ENCODE data around the gene GPR162.

GPR162 gene

DNA sequence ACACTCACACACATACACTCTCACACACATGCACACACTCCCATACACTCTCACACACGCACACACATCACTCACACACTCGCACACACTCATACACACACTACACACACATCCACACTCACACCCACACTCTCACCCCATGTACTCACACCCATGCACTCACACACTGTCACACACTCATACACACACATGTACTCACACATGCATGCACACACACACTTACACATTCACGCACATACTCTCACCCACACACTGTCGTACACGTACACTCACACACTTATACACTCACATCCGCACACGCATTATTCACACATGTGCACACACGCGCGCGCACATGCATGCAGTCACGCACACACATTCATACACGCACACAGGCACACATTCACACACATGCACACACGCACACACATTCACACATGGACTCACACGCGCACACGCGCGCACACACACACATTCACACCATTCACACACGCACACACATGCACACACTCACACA is 3.9 kb upstream of the GPR162 start:
- DNase-seq (ENCODE audit: low spot score), result no peak
- TF ChIP-seq, protein P1, sequence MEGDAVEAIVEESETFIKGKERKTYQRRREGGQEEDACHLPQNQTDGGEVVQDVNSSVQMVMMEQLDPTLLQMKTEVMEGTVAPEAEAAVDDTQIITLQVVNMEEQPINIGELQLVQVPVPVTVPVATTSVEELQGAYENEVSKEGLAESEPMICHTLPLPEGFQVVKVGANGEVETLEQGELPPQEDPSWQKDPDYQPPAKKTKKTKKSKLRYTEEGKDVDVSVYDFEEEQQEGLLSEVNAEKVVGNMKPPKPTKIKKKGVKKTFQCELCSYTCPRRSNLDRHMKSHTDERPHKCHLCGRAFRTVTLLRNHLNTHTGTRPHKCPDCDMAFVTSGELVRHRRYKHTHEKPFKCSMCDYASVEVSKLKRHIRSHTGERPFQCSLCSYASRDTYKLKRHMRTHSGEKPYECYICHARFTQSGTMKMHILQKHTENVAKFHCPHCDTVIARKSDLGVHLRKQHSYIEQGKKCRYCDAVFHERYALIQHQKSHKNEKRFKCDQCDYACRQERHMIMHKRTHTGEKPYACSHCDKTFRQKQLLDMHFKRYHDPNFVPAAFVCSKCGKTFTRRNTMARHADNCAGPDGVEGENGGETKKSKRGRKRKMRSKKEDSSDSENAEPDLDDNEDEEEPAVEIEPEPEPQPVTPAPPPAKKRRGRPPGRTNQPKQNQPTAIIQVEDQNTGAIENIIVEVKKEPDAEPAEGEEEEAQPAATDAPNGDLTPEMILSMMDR (IDR thresholded peaks at IDR 0.05; ENCODE audit: extremely low read depth, missing control alignments), result no peak

DNA sequence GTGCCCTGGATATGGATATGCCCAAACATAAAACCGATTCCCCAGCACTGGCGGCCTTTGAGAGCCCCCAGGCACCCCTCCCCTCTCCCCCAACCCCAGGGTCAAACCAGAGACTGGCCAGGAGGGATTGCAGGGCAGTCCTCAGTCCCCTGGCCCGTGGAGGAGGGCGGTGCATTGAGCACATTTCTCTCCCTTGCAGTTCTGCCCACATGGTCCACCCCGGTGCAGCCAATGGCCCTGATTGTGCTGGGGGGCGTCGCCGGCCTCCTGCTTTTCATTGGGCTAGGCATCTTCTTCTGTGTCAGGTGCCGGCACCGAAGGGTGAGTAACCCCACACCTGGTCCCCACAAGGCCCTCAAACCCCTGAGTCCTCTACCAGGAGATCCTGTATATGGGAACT is 3.4 kb upstream of the GPR162 start:
- no peak for DNase-seq (ENCODE audit: low spot score)
- TF ChIP-seq, protein P1 (IDR thresholded peaks at IDR 0.05; ENCODE audit: extremely low read depth, missing control alignments), result no peak

DNA sequence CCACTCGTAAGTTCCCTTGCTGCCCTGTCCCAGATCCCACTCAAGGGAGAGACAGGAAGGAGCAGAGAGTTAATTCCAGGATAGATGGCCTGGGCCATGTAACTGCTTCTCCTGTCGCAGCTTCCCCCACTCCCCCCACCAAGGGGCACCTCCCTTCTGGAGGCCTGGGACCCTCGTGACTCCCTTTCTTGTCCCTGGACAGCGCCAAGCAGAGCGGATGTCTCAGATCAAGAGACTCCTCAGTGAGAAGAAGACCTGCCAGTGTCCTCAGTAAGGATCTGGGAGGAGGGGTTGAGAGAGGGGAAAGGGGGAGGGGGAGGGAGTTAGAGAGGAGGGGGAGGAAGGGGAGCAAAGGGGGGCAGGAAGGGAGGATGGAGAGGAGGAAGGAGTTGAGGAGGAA is 3.0 kb upstream of the GPR162 start:
- TF ChIP-seq, protein P1 (IDR thresholded peaks at IDR 0.05; ENCODE audit: extremely low read depth, missing control alignments), result no peak
- DNase-seq (ENCODE audit: low spot score), result no peak

DNA sequence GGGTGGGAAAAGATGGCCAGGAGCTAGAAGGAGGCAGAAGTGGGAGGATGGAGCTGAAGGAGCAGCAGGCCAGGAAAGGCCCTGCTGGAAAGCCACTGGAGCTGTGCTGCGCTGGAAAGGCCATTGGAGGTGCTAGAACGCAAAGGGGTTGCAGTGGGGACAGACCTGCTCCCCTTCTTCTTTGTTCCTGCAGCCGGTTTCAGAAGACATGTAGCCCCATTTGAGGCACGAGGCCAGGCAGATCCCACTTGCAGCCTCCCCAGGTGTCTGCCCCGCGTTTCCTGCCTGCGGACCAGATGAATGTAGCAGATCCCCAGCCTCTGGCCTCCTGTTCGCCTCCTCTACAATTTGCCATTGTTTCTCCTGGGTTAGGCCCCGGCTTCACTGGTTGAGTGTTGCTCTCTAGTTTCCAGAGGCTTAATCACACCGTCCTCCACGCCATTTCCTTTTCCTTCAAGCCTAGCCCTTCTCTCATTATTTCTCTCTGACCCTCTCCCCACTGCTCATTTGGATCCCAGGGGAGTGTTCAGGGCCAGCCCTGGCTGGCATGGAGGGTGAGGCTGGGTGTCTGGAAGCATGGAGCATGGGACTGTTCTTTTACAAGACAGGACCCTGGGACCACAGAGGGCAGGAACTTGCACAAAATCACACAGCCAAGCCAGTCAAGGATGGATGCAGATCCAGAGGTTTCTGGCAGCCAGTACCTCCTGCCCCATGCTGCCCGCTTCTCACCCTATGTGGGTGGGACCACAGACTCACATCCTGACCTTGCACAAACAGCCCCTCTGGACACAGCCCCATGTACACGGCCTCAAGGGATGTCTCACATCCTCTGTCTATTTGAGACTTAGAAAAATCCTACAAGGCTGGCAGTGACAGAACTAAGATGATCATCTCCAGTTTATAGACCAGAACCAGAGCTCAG is 2.3 kb upstream of the GPR162 start:
- DNase-seq (ENCODE audit: low spot score), result no peak
- TF ChIP-seq, protein P1 (IDR thresholded peaks at IDR 0.05; ENCODE audit: extremely low read depth, missing control alignments), result no peak

DNA sequence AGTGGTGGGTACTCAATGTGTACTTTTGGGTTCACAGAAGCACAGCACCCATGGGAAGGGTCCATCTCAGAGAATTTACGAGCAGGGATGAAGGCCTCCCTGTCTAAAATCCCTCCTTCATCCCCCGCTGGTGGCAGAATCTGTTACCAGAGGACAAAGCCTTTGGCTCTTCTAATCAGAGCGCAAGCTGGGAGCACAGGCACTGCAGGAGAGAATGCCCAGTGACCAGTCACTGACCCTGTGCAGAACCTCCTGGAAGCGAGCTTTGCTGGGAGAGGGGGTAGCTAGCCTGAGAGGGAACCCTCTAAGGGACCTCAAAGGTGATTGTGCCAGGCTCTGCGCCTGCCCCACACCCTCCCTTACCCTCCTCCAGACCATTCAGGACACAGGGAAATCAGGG is 1.5 kb upstream of the GPR162 start:
- DNase-seq (ENCODE audit: low spot score), result no peak
- TF ChIP-seq, protein P1 (IDR thresholded peaks at IDR 0.05; ENCODE audit: extremely low read depth, missing control alignments), result no peak

DNA sequence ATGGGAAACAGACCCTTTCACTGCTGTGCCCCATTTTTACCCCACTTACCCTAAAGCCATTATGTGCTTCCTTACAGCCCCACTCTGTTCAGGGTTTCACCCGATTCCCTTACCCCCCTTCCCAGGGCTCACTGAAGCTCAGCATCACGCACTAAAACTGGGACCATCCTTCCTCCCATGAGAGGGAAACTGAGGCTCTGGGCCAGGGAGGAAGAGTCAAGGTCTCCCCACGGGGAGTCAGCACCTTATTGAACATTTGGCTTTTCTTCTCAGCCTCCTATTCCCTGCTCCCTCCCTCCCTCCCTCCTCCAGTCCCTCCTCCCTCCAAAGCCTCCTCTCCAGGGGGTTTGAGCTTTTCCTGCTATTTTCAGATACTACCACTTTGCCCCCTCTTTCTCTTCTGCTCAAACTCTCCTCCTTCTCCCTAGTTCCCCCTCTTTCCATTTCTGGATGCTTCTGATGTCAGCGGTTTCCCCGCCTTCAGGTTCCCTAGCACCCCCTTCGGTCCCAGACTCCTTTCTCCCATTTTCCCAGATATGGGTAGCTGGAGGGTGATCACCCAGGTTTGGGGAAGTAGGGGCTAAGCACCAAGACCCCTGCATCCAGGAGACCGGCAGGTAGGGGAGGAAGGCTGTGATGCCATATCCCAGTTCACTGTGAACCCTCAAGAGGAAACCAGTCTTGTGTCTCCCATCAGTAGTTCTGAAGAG is 960 bp downstream of the GPR162 start:
- TF ChIP-seq, protein P1 (IDR thresholded peaks at IDR 0.05; ENCODE audit: extremely low read depth, missing control alignments), result no peak
- DNase-seq (ENCODE audit: low spot score), result no peak

Data from GM20000 (cell line).